Lower leg skin (tissue), 3 donors: ENCODE data around the gene NFIA.

Experiments used
- POLR2A ChIP-seq, 2 donors: fragments of 450-650 bp; IDR thresholded peaks; one replicate each; pipeline ENCODE4 v1.6.1; 2016 to 2017; ENCODE audit warnings: antibody characterized with exemption in 2 of 2, mild to moderate bottlenecking in 1 of 2, moderate library complexity in 1 of 2
- TF ChIP-seq, protein P1 (sequence below), 3 donors: fragments of 450-650 bp; IDR thresholded peaks; one replicate each; pipeline ENCODE4 v1.5.1; 2016; ENCODE audit warnings: antibody characterized with exemption in 3 of 3, mild to moderate bottlenecking in 3 of 3, moderate library complexity in 2 of 3

- TF ChIP-seq, protein P1, sequence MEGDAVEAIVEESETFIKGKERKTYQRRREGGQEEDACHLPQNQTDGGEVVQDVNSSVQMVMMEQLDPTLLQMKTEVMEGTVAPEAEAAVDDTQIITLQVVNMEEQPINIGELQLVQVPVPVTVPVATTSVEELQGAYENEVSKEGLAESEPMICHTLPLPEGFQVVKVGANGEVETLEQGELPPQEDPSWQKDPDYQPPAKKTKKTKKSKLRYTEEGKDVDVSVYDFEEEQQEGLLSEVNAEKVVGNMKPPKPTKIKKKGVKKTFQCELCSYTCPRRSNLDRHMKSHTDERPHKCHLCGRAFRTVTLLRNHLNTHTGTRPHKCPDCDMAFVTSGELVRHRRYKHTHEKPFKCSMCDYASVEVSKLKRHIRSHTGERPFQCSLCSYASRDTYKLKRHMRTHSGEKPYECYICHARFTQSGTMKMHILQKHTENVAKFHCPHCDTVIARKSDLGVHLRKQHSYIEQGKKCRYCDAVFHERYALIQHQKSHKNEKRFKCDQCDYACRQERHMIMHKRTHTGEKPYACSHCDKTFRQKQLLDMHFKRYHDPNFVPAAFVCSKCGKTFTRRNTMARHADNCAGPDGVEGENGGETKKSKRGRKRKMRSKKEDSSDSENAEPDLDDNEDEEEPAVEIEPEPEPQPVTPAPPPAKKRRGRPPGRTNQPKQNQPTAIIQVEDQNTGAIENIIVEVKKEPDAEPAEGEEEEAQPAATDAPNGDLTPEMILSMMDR (IDR thresholded peaks at IDR 0.05): no peak
- TF ChIP-seq POLR2A (IDR thresholded peaks at IDR 0.05): no peak
Observed at GRCh38 chr1:61084491-61085031, 2.2 kb downstream of the NFIA start.
